Stimulated activated CD4-positive, alpha-beta T cell treated with anti-CD3 and anti-CD28 coated beads, Interleukin-4, amount 100 ng/mL, for 48 hours (primary cell): ENCODE measurements around the gene LGR4.

ENCODE experiments used
- DNase-seq, 2 donors: peaks; one replicate each; pipeline ENCODE4 v3.0.0-alpha.2; 2020; ENCODE audit warnings: low read depth in 2 of 2

The LGR4 gene

GRCh38 chr11:27401833-27402316 lies 70.7 kb downstream of the LGR4 start:
- DNase-seq, result no peak

GRCh38 chr11:27401280-27401832 lies 71.2 kb downstream of the LGR4 start:
- no peak for DNase-seq

GRCh38 chr11:27398400-27398770 lies 74.2 kb downstream of the LGR4 start:
- no peak for DNase-seq

GRCh38 chr11:27397624-27398399 lies 74.8 kb downstream of the LGR4 start:
- DNase-seq, result no peak

- no peak for DNase-seq
Observed at GRCh38 chr11:27396259-27396839, 76.2 kb downstream of the LGR4 start.

- no peak for DNase-seq
Observed at GRCh38 chr11:27395556-27396258, 76.9 kb downstream of the LGR4 start.

GRCh38 chr11:27394781-27395228 lies 77.8 kb downstream of the LGR4 start:
- DNase-seq, result no peak

- no peak for DNase-seq
Observed at GRCh38 chr11:27392278-27393114, 80.1 kb downstream of the LGR4 start.

GRCh38 chr11:27391331-27392015 lies 81.1 kb downstream of the LGR4 start:
- no peak for DNase-seq

- DNase-seq, result no peak
Observed at GRCh38 chr11:27390318-27391295, 82.0 kb downstream of the LGR4 start.

- no peak for DNase-seq
Observed at GRCh38 chr11:27388869-27389268, 83.7 kb downstream of the LGR4 start.

- DNase-seq, result no peak
Observed at GRCh38 chr11:27388001-27388400, 84.6 kb downstream of the LGR4 start.

GRCh38 chr11:27387362-27387761 lies 85.2 kb downstream of the LGR4 start:
- no peak for DNase-seq

- DNase-seq, result no peak
Observed at GRCh38 chr11:27386181-27386845, 86.3 kb downstream of the LGR4 start.

GRCh38 chr11:27385245-27385644 lies 87.3 kb downstream of the LGR4 start:
- no peak for DNase-seq

GRCh38 chr11:27384227-27384626 lies 88.4 kb downstream of the LGR4 start:
- no peak for DNase-seq

GRCh38 chr11:27383645-27384044 lies 88.9 kb downstream of the LGR4 start:
- DNase-seq, result no peak

- no peak for DNase-seq
Observed at GRCh38 chr11:27381238-27381666, 91.3 kb downstream of the LGR4 start.

- no peak for DNase-seq
Observed at GRCh38 chr11:27380771-27381170, 91.8 kb downstream of the LGR4 start.
